ENCODE measurements around the gene FIGN.

DNA sequence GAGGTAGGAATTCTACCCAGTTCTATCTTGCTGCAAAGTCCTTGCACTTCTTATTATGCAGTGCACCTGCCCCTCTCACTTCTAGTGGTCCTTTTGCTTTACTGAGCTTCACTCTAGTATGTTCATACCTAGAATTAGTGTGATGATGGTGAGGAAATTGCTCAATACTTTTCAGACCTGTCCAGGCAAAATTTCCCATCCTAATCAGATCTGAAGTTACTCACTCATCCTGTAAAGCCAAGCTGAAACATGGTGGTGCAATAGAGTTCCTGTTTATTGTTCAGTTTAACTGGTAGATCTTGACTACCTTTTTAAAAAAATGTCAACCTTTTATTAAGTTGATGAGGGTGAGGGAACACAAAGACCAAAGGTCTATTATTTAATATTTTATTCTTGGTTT, 12.6 kb upstream of the FIGN start:
- TF ChIP-seq KAT8 (IDR thresholded peaks at IDR 0.05; ENCODE audit: low read depth), result no peak
- no peak for TF ChIP-seq PREB (CRISPR knock-in tag; IDR thresholded peaks at IDR 0.05)
- no peak for TF ChIP-seq ARNT (IDR thresholded peaks at IDR 0.05)
- TF ChIP-seq CHD2 (IDR thresholded peaks at IDR 0.05; ENCODE audit: low read depth, low read length), result no peak
- TF ChIP-seq GABPA (tag; conservative IDR thresholded peaks at IDR 0.05; ENCODE audit: low read depth), result no peak
- no peak for TF ChIP-seq ETV6 (IDR thresholded peaks at IDR 0.05; ENCODE audit: borderline replicate concordance in 1 of 2, low read depth in 2 of 2, low read length in 1 of 2)
- TF ChIP-seq ETV6 (CRISPR knock-in tag; IDR thresholded peaks at IDR 0.05; ENCODE audit: borderline replicate concordance), result no peak
- TF ChIP-seq CREM (IDR thresholded peaks at IDR 0.05; ENCODE audit: low read depth), result no peak
- TF ChIP-seq, protein P1, sequence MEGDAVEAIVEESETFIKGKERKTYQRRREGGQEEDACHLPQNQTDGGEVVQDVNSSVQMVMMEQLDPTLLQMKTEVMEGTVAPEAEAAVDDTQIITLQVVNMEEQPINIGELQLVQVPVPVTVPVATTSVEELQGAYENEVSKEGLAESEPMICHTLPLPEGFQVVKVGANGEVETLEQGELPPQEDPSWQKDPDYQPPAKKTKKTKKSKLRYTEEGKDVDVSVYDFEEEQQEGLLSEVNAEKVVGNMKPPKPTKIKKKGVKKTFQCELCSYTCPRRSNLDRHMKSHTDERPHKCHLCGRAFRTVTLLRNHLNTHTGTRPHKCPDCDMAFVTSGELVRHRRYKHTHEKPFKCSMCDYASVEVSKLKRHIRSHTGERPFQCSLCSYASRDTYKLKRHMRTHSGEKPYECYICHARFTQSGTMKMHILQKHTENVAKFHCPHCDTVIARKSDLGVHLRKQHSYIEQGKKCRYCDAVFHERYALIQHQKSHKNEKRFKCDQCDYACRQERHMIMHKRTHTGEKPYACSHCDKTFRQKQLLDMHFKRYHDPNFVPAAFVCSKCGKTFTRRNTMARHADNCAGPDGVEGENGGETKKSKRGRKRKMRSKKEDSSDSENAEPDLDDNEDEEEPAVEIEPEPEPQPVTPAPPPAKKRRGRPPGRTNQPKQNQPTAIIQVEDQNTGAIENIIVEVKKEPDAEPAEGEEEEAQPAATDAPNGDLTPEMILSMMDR (IDR thresholded peaks at IDR 0.05 in 2 of 3, conservative IDR thresholded peaks at IDR 0.05 in 1 of 3; ENCODE audit: insufficient read depth in 2 of 3, low read depth in 1 of 3, low read length in 3 of 3), result no peak
- no peak for TF ChIP-seq MYC (IDR thresholded peaks at IDR 0.05; ENCODE audit: low read depth, low read length)
- TF ChIP-seq MYC (CRISPR knock-in tag; IDR thresholded peaks at IDR 0.05; ENCODE audit: borderline replicate concordance, low read depth), result no peak
- no peak for TF ChIP-seq TBP (optimal IDR thresholded peaks at IDR 0.05; ENCODE audit: low read depth, low read length)
- TF ChIP-seq, protein P2, sequence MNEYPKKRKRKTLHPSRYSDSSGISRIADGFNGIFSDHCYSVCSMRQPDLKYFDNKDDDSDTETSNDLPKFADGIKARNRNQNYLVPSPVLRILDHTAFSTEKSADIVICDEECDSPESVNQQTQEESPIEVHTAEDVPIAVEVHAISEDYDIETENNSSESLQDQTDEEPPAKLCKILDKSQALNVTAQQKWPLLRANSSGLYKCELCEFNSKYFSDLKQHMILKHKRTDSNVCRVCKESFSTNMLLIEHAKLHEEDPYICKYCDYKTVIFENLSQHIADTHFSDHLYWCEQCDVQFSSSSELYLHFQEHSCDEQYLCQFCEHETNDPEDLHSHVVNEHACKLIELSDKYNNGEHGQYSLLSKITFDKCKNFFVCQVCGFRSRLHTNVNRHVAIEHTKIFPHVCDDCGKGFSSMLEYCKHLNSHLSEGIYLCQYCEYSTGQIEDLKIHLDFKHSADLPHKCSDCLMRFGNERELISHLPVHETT (CRISPR knock-in tag; conservative IDR thresholded peaks at IDR 0.05 in 1 of 2, IDR thresholded peaks at IDR 0.05 in 1 of 2), result no peak
- no peak for TF ChIP-seq SMARCC2 (IDR thresholded peaks at IDR 0.05; ENCODE audit: low read depth)
- TF ChIP-seq SRSF9 (IDR thresholded peaks at IDR 0.05; ENCODE audit: borderline replicate concordance, low read depth, low read length), result no peak

Data from K562 (cell line).